SK-N-SH treated with all-trans-retinoic acid at 6 μM for 48 hours (cell line): Measurements from ENCODE around the gene TCEAL3.
A peak's percentile ranks its signal among the peaks of the same experiment; 100 is the strongest.
"Not testable (repeated sequence)": the region's sequence is repeated elsewhere in the genome, so short reads cannot be mapped to it uniquely, and the experiment has no call there.

ENCODE experiments used
- ATAC-seq: fragments of 200-7000 bp; cut with Tn5 transposase; 3 replicates; pipeline ENCODE4 v1.9.1; 2020; ENCODE audit warnings: mild to moderate bottlenecking, moderate library complexity
- ARNTL ChIP-seq: fragments of 450-650 bp; formaldehyde crosslinking; IDR thresholded peaks from 2 replicates; pipeline ENCODE4 v1.5.0; 2020; ENCODE audit warnings: low read depth, mild to moderate bottlenecking, moderate library complexity, borderline replicate concordance
- BACH2 ChIP-seq: fragments of 250-450 bp; sonication (Bioruptor Pico); IDR thresholded peaks from 2 replicates; pipeline ENCODE4 v1.9.0; 2021; ENCODE audit warnings: mild to moderate bottlenecking, borderline replicate concordance
- CREB5 ChIP-seq: fragments of 250-450 bp; sonication (Bioruptor Pico); IDR thresholded peaks from 2 replicates; pipeline ENCODE4 v1.5.1; 2020; ENCODE audit warnings: low read depth, mild to moderate bottlenecking, moderate library complexity
- CSDC2 ChIP-seq: fragments of 250-450 bp; sonication (Bioruptor Pico); IDR thresholded peaks from 2 replicates; pipeline ENCODE4 v1.5.0; 2020; ENCODE audit warnings: mild to moderate bottlenecking, moderate library complexity
- GLIS3 ChIP-seq: fragments of 250-450 bp; sonication (Bioruptor Pico); IDR thresholded peaks from 2 replicates; pipeline ENCODE4 v1.5.0; 2020; ENCODE audit warnings: mild to moderate bottlenecking, moderate library complexity
- PATZ1 ChIP-seq: fragments of 250-450 bp; sonication (Bioruptor Pico); IDR thresholded peaks from 2 replicates; pipeline ENCODE4 v1.8.0; 2020; ENCODE audit warnings: mild to moderate bottlenecking, moderate library complexity, borderline replicate concordance
- POU6F1 ChIP-seq: fragments of 250-450 bp; sonication (Bioruptor Pico); IDR thresholded peaks from 2 replicates; pipeline ENCODE4 v1.8.0; 2021; ENCODE audit warnings: low read depth, mild to moderate bottlenecking, moderate library complexity, borderline replicate concordance
- RARB ChIP-seq: fragments of 250-450 bp; sonication (Bioruptor Pico); IDR thresholded peaks from 2 replicates; pipeline ENCODE4 v1.8.0; 2021; ENCODE audit warnings: mild to moderate bottlenecking, moderate library complexity
- SNAI2 ChIP-seq: fragments of 250-450 bp; sonication (Bioruptor Pico); IDR thresholded peaks from 2 replicates; pipeline ENCODE4 v1.5.0; 2020; ENCODE audit warnings: mild to moderate bottlenecking, moderate library complexity
- TOX ChIP-seq: fragments of 250-450 bp; sonication (Bioruptor Pico); IDR thresholded peaks from 2 replicates; pipeline ENCODE4 v1.8.0; 2021; ENCODE audit warnings: mild to moderate bottlenecking, moderate library complexity, borderline replicate concordance
- ZFP3 ChIP-seq: fragments of 250-450 bp; sonication (Bioruptor Pico); IDR thresholded peaks from 2 replicates; pipeline ENCODE4 v1.5.0; 2020; ENCODE audit warnings: mild to moderate bottlenecking, moderate library complexity
- ZNF565 ChIP-seq: fragments of 450-650 bp; formaldehyde crosslinking; conservative IDR thresholded peaks from 2 replicates; pipeline ENCODE4 v1.5.0; 2020; ENCODE audit warnings: low read depth, mild to moderate bottlenecking, moderate library complexity

TCEAL3 gene

GRCh38 chrX:103656617-103657016 lies 48.9 kb downstream of the TCEAL3 start:
- no peak for TF ChIP-seq ZNF565 (CRISPR knock-in tag)
- no peak for TF ChIP-seq ARNTL (CRISPR knock-in tag)
- TF ChIP-seq PATZ1 (CRISPR knock-in tag), result no peak
- no peak for TF ChIP-seq ZFP3 (CRISPR knock-in tag)
- no peak for TF ChIP-seq CREB5 (CRISPR knock-in tag)
- no peak for TF ChIP-seq TOX (CRISPR knock-in tag)
- no peak for TF ChIP-seq GLIS3
- TF ChIP-seq POU6F1 (CRISPR knock-in tag), result no peak
- TF ChIP-seq RARB, result no peak
- ATAC-seq, result peak; percentile 67

- not testable (repeated sequence) for ATAC-seq
Measured at GRCh38 chrX:103657066-103657465, 49.3 kb downstream of the TCEAL3 start.

GRCh38 chrX:103658681-103659433 lies 51.1 kb downstream of the TCEAL3 start:
- TF ChIP-seq BACH2 (CRISPR knock-in tag) (no peak), CREB5 (CRISPR knock-in tag) (no peak), ZNF565 (CRISPR knock-in tag) (no peak), CSDC2 (CRISPR knock-in tag) (no peak), ZFP3 (CRISPR knock-in tag) (no peak), SNAI2 (CRISPR knock-in tag) (no peak)
- no peak for ATAC-seq

GRCh38 chrX:103659460-103659859 lies 51.7 kb downstream of the TCEAL3 start:
- ATAC-seq, result not testable (repeated sequence)
